Measurements from ENCODE around the gene FBXO34.
A peak's percentile ranks its signal among the peaks of the same experiment; 100 is the strongest.

Gene FBXO34

DNA sequence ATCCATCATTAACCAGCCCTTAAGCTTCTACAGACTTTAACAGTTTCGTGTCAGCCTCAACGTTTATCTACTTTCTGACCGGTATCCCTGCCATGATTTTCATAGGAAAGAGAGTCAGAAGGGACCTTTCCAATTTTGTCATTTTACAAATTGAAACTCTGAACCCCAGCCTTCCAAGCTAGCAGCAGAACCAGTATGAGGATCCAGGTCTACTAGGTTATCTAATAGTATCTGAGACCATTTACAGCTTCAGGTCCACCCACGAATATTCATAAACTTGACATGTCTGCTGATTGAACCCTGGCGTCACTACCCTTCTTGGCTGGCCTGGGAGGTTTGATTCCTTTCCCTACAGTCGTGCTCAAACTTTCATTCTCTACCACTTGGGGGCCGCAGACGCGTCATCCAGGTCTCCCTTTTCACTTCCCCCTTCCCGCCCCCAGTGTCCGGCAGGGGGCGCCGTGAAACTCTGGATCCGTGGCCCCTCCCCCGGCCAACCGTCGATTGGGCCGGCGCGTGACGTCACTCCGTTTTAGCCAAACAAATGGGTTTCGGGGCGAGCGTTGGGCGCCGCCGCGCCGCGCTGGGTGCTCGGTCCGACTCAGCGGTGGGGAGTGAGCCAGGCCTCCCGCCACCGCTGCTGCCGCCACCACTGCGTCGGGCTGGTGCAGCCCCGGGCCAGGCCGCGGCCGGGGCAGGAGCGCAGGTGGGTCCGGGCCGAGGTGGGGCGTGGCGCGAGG is at the start of gene FBXO34:
FBXO34 (plus strand) TSS at position 590 of the 740 bp plus-strand sequence. CDS start 78,970 bp downstream, outside the sequence.
- H3K4me1 ChIP-seq (ENCODE audit: control insufficient read depth in 5 of 5, insufficient read depth in 5 of 5, low read length in 5 of 5), result peaks cover 2 to 41% (median 34%) of the 10 kb centered on the region in 5 donors
- no peaks in the 10 kb centered on the region for H3K9me3 ChIP-seq (ENCODE audit: control insufficient read depth in 5 of 5, low read length in 5 of 5)
- peak within 1 kb of the TSS; percentile 86 for H3K27ac ChIP-seq (ENCODE audit: low read depth, low read length)
- H3K27me3 ChIP-seq (ENCODE audit: control insufficient read depth in 5 of 5, insufficient read depth in 4 of 5, low read length in 5 of 5), result no peaks in the 10 kb centered on the region
- H3K4me3 ChIP-seq (ENCODE audit: low read depth in 1 of 5, low read length in 5 of 5), result peak within 1 kb of the TSS; percentile 66 to 99 (median 94)
- H3K36me3 ChIP-seq (ENCODE audit: control insufficient read depth in 5 of 5, insufficient read depth in 5 of 5, low read length in 5 of 5), result no peaks in the 10 kb centered on the region
- H3K9ac ChIP-seq (ENCODE audit: low read length in 5 of 5), result peak within 1 kb of the TSS; percentile 84 to 99 (median 94)

- Histone ChIP-seq H3K27ac (ENCODE audit: low read depth, low read length) (no peak overlapping the region), H3K36me3 (ENCODE audit: control insufficient read depth in 5 of 5, insufficient read depth in 5 of 5, low read length in 5 of 5) (no peaks in the 10 kb centered on the region), H3K4me1 (ENCODE audit: control insufficient read depth in 5 of 5, insufficient read depth in 5 of 5, low read length in 5 of 5) (no peaks in the 10 kb centered on the region), H3K4me3 (ENCODE audit: low read depth in 1 of 5, low read length in 5 of 5) (no peak overlapping the region), H3K9ac (ENCODE audit: low read length in 5 of 5) (no peak overlapping the region), H3K27me3 (ENCODE audit: control insufficient read depth in 5 of 5, insufficient read depth in 4 of 5, low read length in 5 of 5) (no peaks in the 10 kb centered on the region), H3K9me3 (ENCODE audit: control insufficient read depth in 5 of 5, low read length in 5 of 5) (peaks cover 0 to 10% (median 4%) of the 10 kb centered on the region in 5 donors)
Observed at GRCh38 chr14:55221968-55222367, 49.3 kb upstream of the FBXO34 start.

- Histone ChIP-seq H3K9me3 (ENCODE audit: control insufficient read depth in 5 of 5, low read length in 5 of 5) (peaks cover 0 to 15% (median 4%) of the 10 kb centered on the region in 5 donors), H3K27ac (ENCODE audit: low read depth, low read length) (no peak overlapping the region), H3K27me3 (ENCODE audit: control insufficient read depth in 5 of 5, insufficient read depth in 4 of 5, low read length in 5 of 5) (no peaks in the 10 kb centered on the region), H3K4me3 (ENCODE audit: low read depth in 1 of 5, low read length in 5 of 5) (no peak overlapping the region), H3K9ac (ENCODE audit: low read length in 5 of 5) (no peak overlapping the region), H3K36me3 (ENCODE audit: control insufficient read depth in 5 of 5, insufficient read depth in 5 of 5, low read length in 5 of 5) (no peaks in the 10 kb centered on the region), H3K4me1 (ENCODE audit: control insufficient read depth in 5 of 5, insufficient read depth in 5 of 5, low read length in 5 of 5) (no peaks in the 10 kb centered on the region)
Observed at GRCh38 chr14:55223364-55223763, 47.9 kb upstream of the FBXO34 start.

DNA sequence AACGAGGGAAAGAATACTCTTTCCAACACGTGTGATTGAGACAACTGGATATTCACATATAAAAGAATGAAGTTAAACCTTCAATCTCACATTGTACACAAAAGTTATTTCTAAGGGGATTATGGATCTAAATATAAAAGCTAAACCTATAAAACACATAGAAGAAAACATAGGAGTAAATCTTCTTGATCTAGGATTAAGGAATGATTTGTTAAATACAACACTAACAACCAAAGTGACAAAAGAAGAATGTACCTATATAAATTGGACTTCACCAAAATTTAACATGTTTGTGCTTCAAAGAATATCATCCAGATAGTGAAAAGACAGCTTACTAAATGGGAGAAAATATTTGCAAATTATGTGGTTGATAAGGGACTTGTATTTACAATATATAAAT is 43.0 kb upstream of the FBXO34 start:
- no peak overlapping the region for H3K27ac ChIP-seq (ENCODE audit: low read depth, low read length)
- peaks cover 0 to 10% (median 0%) of the 10 kb centered on the region in 5 donors for H3K4me1 ChIP-seq (ENCODE audit: control insufficient read depth in 5 of 5, insufficient read depth in 5 of 5, low read length in 5 of 5)
- no peaks in the 10 kb centered on the region for H3K27me3 ChIP-seq (ENCODE audit: control insufficient read depth in 5 of 5, insufficient read depth in 4 of 5, low read length in 5 of 5)
- H3K9me3 ChIP-seq (ENCODE audit: control insufficient read depth in 5 of 5, low read length in 5 of 5), result peaks cover 0 to 15% (median 4%) of the 10 kb centered on the region in 5 donors
- no peaks in the 10 kb centered on the region for H3K36me3 ChIP-seq (ENCODE audit: control insufficient read depth in 5 of 5, insufficient read depth in 5 of 5, low read length in 5 of 5)
- no peak overlapping the region for H3K9ac ChIP-seq (ENCODE audit: low read length in 5 of 5)
- H3K4me3 ChIP-seq (ENCODE audit: low read depth in 1 of 5, low read length in 5 of 5), result no peak overlapping the region

DNA sequence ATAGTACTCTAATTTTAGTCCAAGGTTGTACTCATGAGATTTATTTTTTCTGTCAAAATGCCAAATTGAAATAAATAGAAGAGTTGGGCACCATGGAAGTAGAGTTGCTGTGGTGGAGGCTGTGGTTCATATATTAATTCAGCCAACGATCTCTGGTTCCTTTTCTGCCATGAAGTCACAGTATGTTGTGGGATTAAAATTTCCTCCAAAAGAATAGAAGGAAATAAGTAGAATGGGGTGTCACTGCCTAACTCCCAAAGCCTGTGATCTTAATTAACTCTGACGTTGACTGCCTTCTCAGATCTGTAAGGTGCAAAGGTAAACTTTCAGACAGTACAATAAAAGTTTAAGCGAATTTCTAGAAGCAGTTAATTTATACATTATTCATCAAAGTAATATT is 37.6 kb upstream of the FBXO34 start:
- no peaks in the 10 kb centered on the region for H3K36me3 ChIP-seq (ENCODE audit: control insufficient read depth in 5 of 5, insufficient read depth in 5 of 5, low read length in 5 of 5)
- H3K4me1 ChIP-seq (ENCODE audit: control insufficient read depth in 5 of 5, insufficient read depth in 5 of 5, low read length in 5 of 5), result peaks cover 0 to 16% (median 0%) of the 10 kb centered on the region in 5 donors
- H3K9me3 ChIP-seq (ENCODE audit: control insufficient read depth in 5 of 5, low read length in 5 of 5), result no peaks in the 10 kb centered on the region
- no peak overlapping the region for H3K27ac ChIP-seq (ENCODE audit: low read depth, low read length)
- no peaks in the 10 kb centered on the region for H3K27me3 ChIP-seq (ENCODE audit: control insufficient read depth in 5 of 5, insufficient read depth in 4 of 5, low read length in 5 of 5)
- H3K9ac ChIP-seq (ENCODE audit: low read length in 5 of 5), result no peak overlapping the region
- H3K4me3 ChIP-seq (ENCODE audit: low read depth in 1 of 5, low read length in 5 of 5), result no peak overlapping the region

- no peak overlapping the region for H3K4me3 ChIP-seq (ENCODE audit: low read depth in 1 of 5, low read length in 5 of 5)
- H3K9ac ChIP-seq (ENCODE audit: low read length in 5 of 5), result no peak overlapping the region
- peaks cover 0 to 4% (median 0%) of the 10 kb centered on the region in 5 donors for H3K27me3 ChIP-seq (ENCODE audit: control insufficient read depth in 5 of 5, insufficient read depth in 4 of 5, low read length in 5 of 5)
- no peaks in the 10 kb centered on the region for H3K9me3 ChIP-seq (ENCODE audit: control insufficient read depth in 5 of 5, low read length in 5 of 5)
- no peaks in the 10 kb centered on the region for H3K36me3 ChIP-seq (ENCODE audit: control insufficient read depth in 5 of 5, insufficient read depth in 5 of 5, low read length in 5 of 5)
- H3K27ac ChIP-seq (ENCODE audit: low read depth, low read length), result no peak overlapping the region
- peaks cover 0 to 7% (median 4%) of the 10 kb centered on the region in 5 donors for H3K4me1 ChIP-seq (ENCODE audit: control insufficient read depth in 5 of 5, insufficient read depth in 5 of 5, low read length in 5 of 5)
Observed at GRCh38 chr14:55238019-55238680, 33.1 kb upstream of the FBXO34 start.

GRCh38 chr14:55239320-55239719 is 31.9 kb upstream of the FBXO34 start:
- H3K4me3 ChIP-seq (ENCODE audit: low read depth in 1 of 5, low read length in 5 of 5), result no peak overlapping the region
- no peaks in the 10 kb centered on the region for H3K36me3 ChIP-seq (ENCODE audit: control insufficient read depth in 5 of 5, insufficient read depth in 5 of 5, low read length in 5 of 5)
- peaks cover 0 to 7% (median 0%) of the 10 kb centered on the region in 5 donors for H3K4me1 ChIP-seq (ENCODE audit: control insufficient read depth in 5 of 5, insufficient read depth in 5 of 5, low read length in 5 of 5)
- no peak overlapping the region for H3K27ac ChIP-seq (ENCODE audit: low read depth, low read length)
- peaks cover 0 to 4% (median 0%) of the 10 kb centered on the region in 5 donors for H3K27me3 ChIP-seq (ENCODE audit: control insufficient read depth in 5 of 5, insufficient read depth in 4 of 5, low read length in 5 of 5)
- H3K9ac ChIP-seq (ENCODE audit: low read length in 5 of 5), result no peak overlapping the region
- no peaks in the 10 kb centered on the region for H3K9me3 ChIP-seq (ENCODE audit: control insufficient read depth in 5 of 5, low read length in 5 of 5)

DNA sequence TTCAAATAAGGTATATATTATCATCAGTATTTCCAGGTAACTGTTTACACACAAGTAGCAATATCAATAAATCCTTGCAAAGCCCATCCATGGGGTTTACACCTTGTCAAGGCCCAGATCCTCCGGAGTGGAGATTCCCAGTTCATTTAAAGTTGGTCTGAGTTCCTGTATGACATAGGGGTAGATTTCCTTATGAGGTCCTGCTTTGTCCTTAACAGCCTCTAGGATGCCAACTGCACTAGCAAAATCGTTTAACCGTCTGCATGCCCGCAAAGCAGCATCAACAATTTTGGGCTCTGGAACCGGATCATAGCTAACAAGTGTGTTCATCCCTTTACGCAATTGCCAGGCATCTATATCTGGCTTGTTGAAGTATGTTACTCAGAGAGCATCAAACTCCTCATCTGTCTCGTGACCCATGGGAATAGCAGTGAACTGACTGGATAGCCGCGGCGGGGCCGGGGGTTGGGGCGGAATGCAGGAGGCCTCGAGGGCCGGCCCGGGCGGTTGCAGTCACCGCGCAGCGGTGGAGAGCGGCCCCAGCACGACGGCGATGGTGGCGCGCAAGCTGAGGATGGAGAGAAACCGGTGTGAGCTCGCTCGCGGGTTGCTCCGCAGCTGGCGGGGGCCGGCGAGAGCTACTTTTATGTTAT is 30.6 kb upstream of the FBXO34 start:
- Histone ChIP-seq H3K4me1 (ENCODE audit: control insufficient read depth in 5 of 5, insufficient read depth in 5 of 5, low read length in 5 of 5) (peaks cover 0 to 7% (median 0%) of the 10 kb centered on the region in 5 donors), H3K4me3 (ENCODE audit: low read depth in 1 of 5, low read length in 5 of 5) (no peak overlapping the region), H3K9ac (ENCODE audit: low read length in 5 of 5) (no peak overlapping the region), H3K36me3 (ENCODE audit: control insufficient read depth in 5 of 5, insufficient read depth in 5 of 5, low read length in 5 of 5) (no peaks in the 10 kb centered on the region), H3K27ac (ENCODE audit: low read depth, low read length) (no peak overlapping the region), H3K27me3 (ENCODE audit: control insufficient read depth in 5 of 5, insufficient read depth in 4 of 5, low read length in 5 of 5) (peaks cover 0 to 4% (median 0%) of the 10 kb centered on the region in 5 donors), H3K9me3 (ENCODE audit: control insufficient read depth in 5 of 5, low read length in 5 of 5) (no peaks in the 10 kb centered on the region)

DNA sequence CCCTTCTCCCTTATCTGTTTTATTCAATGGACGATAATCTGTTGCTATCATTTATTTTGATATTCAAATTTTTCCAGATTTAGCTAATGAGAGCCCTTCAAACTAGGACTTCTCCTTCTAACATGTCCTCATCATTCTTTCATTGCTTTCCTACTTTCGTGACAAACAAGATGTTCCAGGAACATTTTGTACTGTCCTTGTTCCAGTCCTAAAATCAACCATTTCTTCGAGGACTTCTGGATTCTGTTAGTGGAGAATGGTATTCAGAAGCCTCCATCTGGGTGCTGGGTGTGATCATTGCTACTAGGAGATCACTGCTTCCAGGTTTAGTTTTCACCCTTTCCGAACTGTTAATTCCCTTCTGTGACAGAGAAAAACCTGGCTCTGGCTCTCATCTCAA is 29.5 kb upstream of the FBXO34 start:
- H3K36me3 ChIP-seq (ENCODE audit: control insufficient read depth in 5 of 5, insufficient read depth in 5 of 5, low read length in 5 of 5), result no peaks in the 10 kb centered on the region

GRCh38 chr14:55243386-55243785 is 27.8 kb upstream of the FBXO34 start:
- H3K9me3 ChIP-seq (ENCODE audit: control insufficient read depth in 5 of 5, low read length in 5 of 5), result no peaks in the 10 kb centered on the region

More for the DNA sequence above, 29.5 kb upstream of the FBXO34 start:
- Histone ChIP-seq H3K4me3 (ENCODE audit: low read depth in 1 of 5, low read length in 5 of 5) (no peak overlapping the region), H3K9me3 (ENCODE audit: control insufficient read depth in 5 of 5, low read length in 5 of 5) (no peaks in the 10 kb centered on the region), H3K27ac (ENCODE audit: low read depth, low read length) (no peak overlapping the region), H3K9ac (ENCODE audit: low read length in 5 of 5) (no peak overlapping the region), H3K4me1 (ENCODE audit: control insufficient read depth in 5 of 5, insufficient read depth in 5 of 5, low read length in 5 of 5) (peaks cover 0 to 7% (median 0%) of the 10 kb centered on the region in 5 donors), H3K27me3 (ENCODE audit: control insufficient read depth in 5 of 5, insufficient read depth in 4 of 5, low read length in 5 of 5) (peaks cover 0 to 4% (median 0%) of the 10 kb centered on the region in 5 donors)

More at GRCh38 chr14:55243386-55243785, 27.8 kb upstream of the FBXO34 start:
- Histone ChIP-seq H3K9ac (ENCODE audit: low read length in 5 of 5) (no peak overlapping the region), H3K27ac (ENCODE audit: low read depth, low read length) (no peak overlapping the region), H3K4me3 (ENCODE audit: low read depth in 1 of 5, low read length in 5 of 5) (no peak overlapping the region), H3K4me1 (ENCODE audit: control insufficient read depth in 5 of 5, insufficient read depth in 5 of 5, low read length in 5 of 5) (peaks cover 0 to 7% (median 0%) of the 10 kb centered on the region in 5 donors), H3K27me3 (ENCODE audit: control insufficient read depth in 5 of 5, insufficient read depth in 4 of 5, low read length in 5 of 5) (peaks cover 0 to 4% (median 0%) of the 10 kb centered on the region in 5 donors), H3K36me3 (ENCODE audit: control insufficient read depth in 5 of 5, insufficient read depth in 5 of 5, low read length in 5 of 5) (no peaks in the 10 kb centered on the region)

Data from subcutaneous abdominal adipose tissue (tissue), 5 donors.